SIG-M5 (cell line): ENCODE data around the gene G6PC3.

Experiments used
- DNase-seq: peaks from one replicate; lab custom pipeline; 2025; lab: John Stamatoyannopoulos, UW

The G6PC3 gene

GRCh38 chr17:44122816-44123355 lies 52.4 kb downstream of the G6PC3 start:
- DNase-seq = no peak

- peak; percentile 49 for DNase-seq
These were observed 53.0 kb downstream of the G6PC3 start, which contains the start of gene HDAC5 for GRCh38 chr17:44123356-44124117. TSS of gene HDAC5 (minus strand) at chr17:44123641. CDS start at chr17:44117515, 6,126 bp downstream.

GRCh38 chr17:44124118-44124438 lies 53.5 kb downstream of the G6PC3 start:
- no peak for DNase-seq
